GM12878 (cell line): Measurements from ENCODE around the gene PPDPF. TPM values are rescaled to one million over a fixed set of nuclear protein-coding genes. Genes with fewer than 3 reads are reported as not detected.

Experiments used
- ATAC-seq: fragments of 200-7000 bp; cut with Tn5 transposase; 3 replicates; pipeline ENCODE4 v1.9.1; 2020; ENCODE audit warnings: mild to moderate bottlenecking, moderate library complexity
- BruUV-seq: library from RNA; stranded (reverse); fragments of 400-500 nt; replicated peaks from 2 replicates; lab custom pipeline; 2021; lab: Mats Ljungman, UMichigan
- CTCF ChIA-PET: fragments of 300-600 bp; sonication (Branson Sonifier 250); formaldehyde crosslinking; extraction: SDS; loops from one replicate; lab custom pipeline; 2021; ENCODE audit warnings: inconsistent platforms; lab: Yijun Ruan, JAX
- POLR2A ChIA-PET: fragments of 350-600 bp; formaldehyde crosslinking; extraction: SDS; loops from one replicate; lab custom pipeline; 2021; ENCODE audit warnings: inconsistent platforms; lab: Charles Lee
- RAD21 ChIA-PET: fragments of 300-600 bp; sonication (Branson Sonifier 250); formaldehyde crosslinking; loops from one replicate; lab custom pipeline; 2023; ENCODE audit warnings: antibody characterized with exemption; ENCODE audit not compliant: unreplicated experiment; lab: Charles Lee
- SMC1A ChIA-PET: fragments of 300-600 bp; sonication (Branson Sonifier 250); formaldehyde crosslinking; loops from one replicate; lab custom pipeline; 2023; ENCODE audit not compliant: unreplicated experiment, uncharacterized antibody; lab: Charles Lee
- DNase-seq: peaks from one replicate; pipeline ENCODE4 v3.0.0-alpha.2; 2011; ENCODE audit warnings: low read depth, low spot score
- FAIRE-seq: peaks from 3 replicates; lab custom pipeline; 2011; peaks lifted over from hg19 to GRCh38; lab: Jason Lieb, UNC
- H2AFZ ChIP-seq: 2 replicates; pipeline ENCODE4 v1.6.0; 2011; ENCODE audit warnings: low read depth, low read length, control low read depth; ENCODE audit not compliant: control insufficient read depth
- H3K27ac ChIP-seq: 2 replicates; pipeline ENCODE4 v1.5.1; 2011; ENCODE audit warnings: control low read depth; ENCODE audit not compliant: control insufficient read depth, insufficient read depth
- H3K27me3 ChIP-seq, 2 experiments: replicated peaks in 1 of 2; 2 replicates each; pipeline versions ENCODE4 v1.6.0 to v1.6.1; 2011; ENCODE audit warnings: low read length in 1 of 2; ENCODE audit not compliant: control insufficient read depth in 2 of 2, insufficient read depth in 2 of 2
- H3K36me3 ChIP-seq, 2 experiments: 2 replicates each; pipeline ENCODE4 v1.5.1; 2011; ENCODE audit warnings: low read length in 1 of 2; ENCODE audit not compliant: control insufficient read depth in 2 of 2, insufficient read depth in 2 of 2
- H3K4me1 ChIP-seq: 2 replicates; pipeline ENCODE4 v1.6.1; 2011; ENCODE audit warnings: mild to moderate bottlenecking, low read length, moderate library complexity, mixed read lengths; ENCODE audit not compliant: control insufficient read depth, insufficient read depth
- H3K4me2 ChIP-seq: 2 replicates; pipeline ENCODE4 v1.6.0; 2011; ENCODE audit warnings: control low read depth; ENCODE audit not compliant: control insufficient read depth, insufficient read depth
- H3K4me3 ChIP-seq: fragments of 200-600 bp; sonication (generic); 2 replicates; pipeline ENCODE4 v1.5.1; 2016
- H3K79me2 ChIP-seq: 2 replicates; pipeline ENCODE4 v1.6.0; 2011; ENCODE audit warnings: low read length; ENCODE audit not compliant: control insufficient read depth, insufficient read depth
- H3K9ac ChIP-seq: 2 replicates; pipeline ENCODE4 v1.8.0; 2011; ENCODE audit warnings: low read length, control low read depth, mixed read lengths; ENCODE audit not compliant: control insufficient read depth, insufficient read depth
- H3K9me3 ChIP-seq: replicated peaks from 3 replicates; pipeline ENCODE4 v1.5.1; 2011; ENCODE audit warnings: mild to moderate bottlenecking, low read length; ENCODE audit not compliant: control insufficient read depth, insufficient read depth
- H4K20me1 ChIP-seq: 2 replicates; pipeline ENCODE4 v1.6.0; 2011; ENCODE audit not compliant: control insufficient read depth, insufficient read depth
- BMI1 ChIP-seq: fragments of 450-650 bp; IDR thresholded peaks from 2 replicates; pipeline ENCODE4 v1.6.1; 2016; ENCODE audit warnings: mild to moderate bottlenecking, moderate library complexity, borderline replicate concordance
- E2F8 ChIP-seq: fragments of 450-650 bp; IDR thresholded peaks from 2 replicates; pipeline ENCODE4 v1.6.1; 2018; ENCODE audit warnings: mild to moderate bottlenecking, low read depth, moderate library complexity; ENCODE audit not compliant: partially characterized antibody
- POLR2A ChIP-seq: IDR thresholded peaks from 2 replicates; pipeline ENCODE4 v1.6.1; 2011; ENCODE audit warnings: low read depth, mild to moderate bottlenecking, low read length
- WGBS: methylation state at CpG from one replicate; pipeline ENCODE4 v1.1.6; 2016; ENCODE audit warnings: low lambda C conversion rate; ENCODE audit not compliant: insufficient replicate concordance, insufficient coverage; ENCODE audit errors: missing lambda C conversion rate; 5-methylcytosine and 5-hydroxymethylcytosine counted together
- in situ Hi-C: fragments of 300-500 bp; cut with MboI; formaldehyde crosslinking; loops from 9 replicates; pipeline ENCODE4 v1.14.3; 2018; ENCODE audit warnings: mixed read lengths
- intact Hi-C: fragments of 100-400 bp; cut with micrococcal nuclease; formaldehyde crosslinking; loops from one replicate; pipeline ENCODE4 v1.14.2; 2022; ENCODE audit not compliant: unreplicated experiment
- polyA plus RNA-seq, 11 experiments: library from polyadenylated mRNA; depleted of rRNA in 4 of 11; unstranded in 6 of 11; stranded (reverse) in 5 of 11; fragments of >200 nt; fragmentation: Nextera tagmentation in 4 of 11; fragmentation: Illumina TruSeq in 1 of 11; extraction: Ambion mirVana in 4 of 11; extraction: Trizol in 1 of 11; gene quantifications; 1 replicate in 1 of 11; 2 replicates in 10 of 11; pipeline versions ENCODE4 v1.2.1 to v1.2.3, GENCODE V29; 2011 to 2016; ENCODE audit warnings: inconsistent platforms in 2 of 11, missing spikeins in 2 of 11, low read depth in 1 of 11
- total RNA-seq, 4 experiments: library from RNA; depleted of rRNA in 3 of 4; stranded (reverse); fragments of >200 nt in 3 of 4; fragmentation: Illumina TruSeq in 1 of 4; extraction: Trizol in 1 of 4; gene quantifications; 2 replicates each; pipeline versions ENCODE4 v1.2.1 to v1.2.3, GENCODE V29; 2013 to 2021

Gene PPDPF
- total and polyA plus RNA-seq, 10 of the 15 experiments (the other 5 are each of a cell fraction or from before 2014, with no cell fraction given): 0.32 to 154 (median 22.8) TPM

- TF ChIP-seq E2F8: no peak
Measured at GRCh38 chr20:63563225-63563935, 42.8 kb downstream of the PPDPF start (continued).

DNA sequence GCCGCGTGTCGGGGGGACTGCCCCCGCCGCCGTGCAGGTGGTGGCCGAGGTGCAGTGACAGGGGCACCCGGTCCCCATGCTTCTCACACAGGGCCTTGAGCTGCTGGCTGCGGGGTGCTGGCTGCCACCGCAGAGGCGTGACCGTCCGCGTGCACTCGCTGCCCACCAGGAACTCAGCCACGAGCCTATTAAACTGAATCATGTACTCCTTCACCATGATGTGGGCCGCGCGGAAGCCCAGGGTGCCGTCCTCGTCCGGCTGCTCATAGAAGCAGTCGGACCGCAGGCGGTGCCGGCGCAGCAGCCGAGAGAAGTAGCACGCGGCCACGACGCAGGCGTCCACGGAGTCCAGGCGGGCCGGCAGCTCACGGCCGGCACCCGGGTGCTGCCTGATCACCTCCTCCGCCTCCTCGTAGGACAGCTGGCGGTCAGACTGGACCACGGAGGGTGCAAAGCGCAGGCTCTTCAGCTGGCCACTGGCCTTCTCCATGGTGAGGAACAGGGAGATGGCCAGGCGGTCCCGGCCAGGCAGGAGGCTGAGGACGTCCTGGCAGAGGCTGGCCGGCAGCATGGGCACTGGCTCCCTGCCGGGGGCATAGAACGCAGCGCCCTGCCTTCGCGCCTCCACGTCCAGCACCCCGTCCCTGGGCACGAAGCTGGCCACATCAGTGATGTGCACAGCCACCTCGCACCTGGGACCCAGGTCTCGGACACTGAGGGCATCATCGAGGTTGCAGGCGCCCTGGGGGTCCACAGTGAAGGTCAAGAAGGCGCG, 43.7 kb downstream of the PPDPF start:
- no TSS peak for BruUV-seq
- no peak overlapping the region for H3K27ac ChIP-seq
- TF ChIP-seq BMI1 (no peak), POLR2A (0 out of 2 replicates have a peak, but pooled peaks have one; percentile 21)
- intact Hi-C loops (no loop called here), in situ Hi-C loops (no loop called here)
- no peaks in the 10 kb centered on the region for H4K20me1 ChIP-seq
- ChIA-PET CTCF (interaction anchor here (0.6 kb wide), 1 partner anchor 721 kb away, joined by 3 read pairs; no protein-coding TSS in a partner anchor), SMC1A (interaction anchor here (1.1 kb wide), 1 partner anchor 10 kb away, joined by 3 read pairs; the partner anchor contains the start of gene FNDC11), RAD21 (interaction anchor here (0.9 kb wide), 1 partner anchor 26 kb away, joined by 3 read pairs; no protein-coding TSS in a partner anchor), POLR2A (no interaction called here)
- no peak overlapping the region for H2AFZ ChIP-seq
- H3K4me3 ChIP-seq: no peak overlapping the region
- H3K79me2 ChIP-seq: no peaks in the 10 kb centered on the region
- DNase-seq: no peak
- H3K4me1 ChIP-seq: peaks cover 24% of the 10 kb centered on the region
- no peaks in the 10 kb centered on the region; a peak in 1 of 4 replicates for H3K36me3 ChIP-seq
- no peak overlapping the region for H3K9ac ChIP-seq
- no peak for FAIRE-seq
- 92% methylated on average over 51 of the region's 62 CpGs for WGBS
- no peak for ATAC-seq
- H3K9me3 ChIP-seq: no peaks in the 10 kb centered on the region; the same call in 2 of the 3 replicates
- H3K4me2 ChIP-seq: no peak overlapping the region
- no peaks in the 10 kb centered on the region for H3K27me3 ChIP-seq
